GM18517 (cell line): ENCODE data around the gene UCN3.

Experiments used
- ATAC-seq: cut with Tn5 transposase; IDR thresholded peaks from one replicate; pipeline ENCODE4 v1.9.1; 2021; ENCODE audit warnings: mild to moderate bottlenecking, moderate library complexity; ENCODE audit not compliant: unreplicated experiment

Gene UCN3

GRCh38 chr10:5364890-5365338, at the start of gene UCN3:
TSS of gene UCN3 (plus strand) at chr10:5364966. CDS start at chr10:5373721, 8,755 bp downstream.
- ATAC-seq, result no peak

GRCh38 chr10:5317547-5318107, 47.1 kb upstream of the UCN3 start:
- no peak for ATAC-seq

DNA sequence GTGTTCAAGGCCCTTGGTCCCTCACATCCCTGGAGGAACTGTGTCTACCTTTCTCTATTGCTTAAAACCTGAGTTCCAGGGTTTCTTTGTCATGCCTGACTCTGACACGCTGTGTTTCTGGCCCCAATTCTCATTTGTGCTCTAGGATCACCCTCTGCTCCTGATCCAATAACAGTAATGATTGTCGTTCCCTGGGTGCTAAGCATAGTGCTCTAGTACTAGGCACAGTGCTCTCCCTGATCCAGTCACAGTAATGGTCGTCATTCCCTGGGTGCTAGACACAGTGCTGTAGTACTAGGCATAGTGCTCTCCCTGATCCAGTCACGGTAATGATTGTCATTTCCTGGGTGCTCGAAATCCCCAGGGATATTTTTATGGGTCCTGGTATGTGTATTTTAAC, 46.6 kb upstream of the UCN3 start:
- no peak for ATAC-seq

DNA sequence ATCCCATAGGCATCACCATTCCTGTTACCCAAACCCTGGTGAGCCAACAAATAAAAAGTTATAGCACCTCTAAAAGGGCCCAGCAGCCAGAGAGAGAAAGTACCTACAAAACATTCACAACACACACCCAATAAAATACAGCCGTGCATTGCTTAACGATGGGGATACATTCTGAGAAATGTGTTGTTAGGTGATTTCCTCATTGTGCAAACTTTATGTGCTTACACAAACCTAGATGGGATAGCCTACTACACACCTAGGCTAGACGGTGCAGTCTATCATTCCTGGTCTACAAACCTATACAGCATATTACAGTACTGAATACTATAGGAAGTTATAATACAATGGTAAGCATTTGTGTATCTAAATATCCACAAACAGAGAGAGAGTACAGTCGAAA, 44.9 kb upstream of the UCN3 start:
- no peak for ATAC-seq

GRCh38 chr10:5321273-5321672, 43.5 kb upstream of the UCN3 start:
- ATAC-seq, result no peak

DNA sequence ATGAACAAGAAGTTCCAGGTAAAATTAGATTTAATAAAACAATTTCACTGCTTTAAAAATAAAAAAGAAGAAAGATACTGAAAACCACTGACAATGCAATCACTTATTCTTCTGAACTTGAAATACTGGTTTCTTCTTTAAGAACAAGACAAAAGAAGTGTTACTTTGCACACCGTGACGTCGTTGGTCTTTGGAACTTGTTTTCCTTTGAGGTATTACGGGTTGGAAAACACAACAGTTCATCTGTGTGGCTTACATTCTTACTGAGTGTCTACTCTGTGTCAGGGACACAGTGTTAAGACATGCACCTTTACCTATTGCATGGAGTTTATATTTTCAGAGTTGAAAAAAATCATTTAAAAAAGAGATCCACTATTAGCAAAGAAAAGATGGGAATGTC, 41.3 kb upstream of the UCN3 start:
- ATAC-seq, result no peak

- ATAC-seq, result no peak
Measured at GRCh38 chr10:5325076-5325475, 39.7 kb upstream of the UCN3 start.

DNA sequence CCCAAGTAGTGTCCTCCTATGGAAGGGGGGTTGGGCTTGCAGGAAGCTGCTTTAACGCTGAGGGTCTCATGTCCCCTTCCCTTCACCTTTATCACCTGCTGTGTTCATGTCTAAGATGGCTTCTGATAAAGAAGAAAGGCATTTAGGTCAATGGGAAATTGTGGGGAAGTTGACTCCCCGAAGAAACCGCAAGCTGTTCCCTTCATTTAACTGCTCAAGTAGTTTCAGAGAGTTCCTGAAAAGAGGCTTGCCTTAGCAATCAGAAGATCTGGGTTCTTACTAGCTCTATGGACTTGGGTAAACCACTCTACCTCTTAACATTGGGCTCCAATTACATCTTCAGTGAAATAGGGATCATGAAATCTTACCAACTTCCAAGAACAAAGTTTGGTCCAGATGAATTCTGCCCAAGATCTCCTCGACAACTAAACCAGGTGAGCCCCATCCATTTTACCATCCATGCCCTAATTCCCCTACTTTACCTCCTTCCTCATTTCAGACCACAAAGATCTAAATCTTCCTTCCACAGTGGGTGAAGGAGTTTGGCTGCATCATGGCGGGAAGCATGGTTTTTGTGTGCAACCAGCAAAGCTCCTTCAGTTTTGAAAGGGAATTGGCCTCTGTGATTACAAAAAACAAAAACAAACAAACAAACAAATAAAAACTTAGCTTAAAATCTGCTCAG, 30.4 kb upstream of the UCN3 start:
- ATAC-seq, result no peak

DNA sequence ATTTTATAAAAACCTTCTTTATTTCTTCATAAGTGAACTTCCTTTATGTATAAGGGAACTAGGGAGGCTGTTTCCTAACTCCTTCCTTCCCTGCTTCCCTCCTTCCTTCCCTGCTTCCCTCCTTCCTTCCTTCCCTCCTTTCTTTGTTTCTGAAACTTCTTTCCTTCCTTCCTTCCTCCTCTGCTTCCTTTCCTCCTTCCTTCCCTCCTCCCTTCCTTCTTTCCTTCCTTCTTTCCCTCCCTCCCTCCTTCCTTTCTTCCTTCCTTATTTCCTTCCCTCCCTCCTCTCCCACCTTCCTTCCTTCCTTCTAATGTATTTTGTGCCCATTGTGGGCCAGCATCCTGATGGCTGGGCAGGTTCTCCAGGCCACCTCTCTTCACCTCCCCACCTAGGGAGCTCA, 26.8 kb upstream of the UCN3 start:
- no peak for ATAC-seq

GRCh38 chr10:5343092-5343491, 21.7 kb upstream of the UCN3 start:
- ATAC-seq, result no peak

- ATAC-seq, result no peak
Measured at GRCh38 chr10:5343561-5343960, 21.2 kb upstream of the UCN3 start.

- no peak for ATAC-seq
Measured at GRCh38 chr10:5343979-5344378, 20.8 kb upstream of the UCN3 start.

DNA sequence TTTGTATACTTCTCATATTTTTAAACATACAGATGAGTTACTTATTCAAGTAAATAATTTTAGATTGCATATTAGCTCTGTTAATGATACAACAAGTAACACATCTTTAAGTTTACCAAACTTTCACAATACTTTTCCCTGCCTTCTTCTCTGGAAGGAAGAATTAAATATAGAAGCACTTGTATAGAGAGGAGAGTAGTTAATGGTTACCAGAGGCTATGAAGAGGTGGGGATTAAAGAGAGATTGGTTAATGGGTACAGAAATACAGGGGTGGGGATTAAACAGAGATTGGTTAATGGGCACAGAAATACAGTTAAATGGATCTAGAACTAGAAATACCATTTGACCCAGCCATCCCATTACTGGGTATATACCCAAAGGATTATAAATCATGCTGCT, 20.0 kb upstream of the UCN3 start:
- ATAC-seq, result no peak

- ATAC-seq, result no peak
Measured at GRCh38 chr10:5346881-5347280, 17.9 kb upstream of the UCN3 start.

DNA sequence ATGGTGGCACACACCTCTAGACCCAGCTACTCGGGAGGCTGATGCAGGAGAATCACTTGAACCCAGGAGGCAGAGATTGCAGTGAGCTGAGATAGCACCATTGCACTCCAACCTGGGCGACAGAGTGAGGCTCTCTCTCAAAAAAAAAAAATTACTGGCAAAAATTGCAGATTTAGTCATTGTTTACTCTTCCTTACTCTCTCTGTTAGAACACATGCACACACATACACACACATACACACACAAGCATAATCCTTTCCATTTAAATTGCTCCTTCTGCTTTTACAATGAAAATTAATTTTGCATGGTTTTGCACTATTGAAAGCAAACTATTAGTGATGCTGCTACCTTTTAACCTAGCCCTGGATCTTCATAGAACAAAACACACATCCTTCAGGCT, 15.4 kb upstream of the UCN3 start:
- ATAC-seq, result no peak

- no peak for ATAC-seq
Measured at GRCh38 chr10:5354068-5354467, 10.7 kb upstream of the UCN3 start.

GRCh38 chr10:5355594-5356301, 9.0 kb upstream of the UCN3 start:
- no peak for ATAC-seq

DNA sequence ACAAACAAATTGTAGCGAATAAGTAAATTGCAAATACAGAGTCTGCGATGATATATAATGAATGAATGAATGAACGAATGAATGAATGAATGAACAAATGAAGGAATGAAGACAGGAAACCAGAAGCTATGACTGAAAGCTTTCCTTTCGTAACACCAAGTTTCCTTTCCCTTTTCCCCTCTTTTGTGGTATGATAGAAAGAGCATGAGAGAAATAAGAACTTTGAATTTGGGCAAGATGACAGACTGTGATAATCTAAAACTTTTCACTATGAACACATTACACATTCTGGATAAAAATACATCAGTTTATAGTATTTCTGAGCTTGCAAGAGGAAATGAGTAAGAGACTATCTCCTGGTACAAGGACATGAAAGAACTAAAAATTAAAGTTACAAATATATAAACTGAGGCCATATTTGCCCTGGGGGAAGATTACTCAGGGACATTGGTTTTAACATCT, 8.4 kb upstream of the UCN3 start:
- ATAC-seq, result no peak

DNA sequence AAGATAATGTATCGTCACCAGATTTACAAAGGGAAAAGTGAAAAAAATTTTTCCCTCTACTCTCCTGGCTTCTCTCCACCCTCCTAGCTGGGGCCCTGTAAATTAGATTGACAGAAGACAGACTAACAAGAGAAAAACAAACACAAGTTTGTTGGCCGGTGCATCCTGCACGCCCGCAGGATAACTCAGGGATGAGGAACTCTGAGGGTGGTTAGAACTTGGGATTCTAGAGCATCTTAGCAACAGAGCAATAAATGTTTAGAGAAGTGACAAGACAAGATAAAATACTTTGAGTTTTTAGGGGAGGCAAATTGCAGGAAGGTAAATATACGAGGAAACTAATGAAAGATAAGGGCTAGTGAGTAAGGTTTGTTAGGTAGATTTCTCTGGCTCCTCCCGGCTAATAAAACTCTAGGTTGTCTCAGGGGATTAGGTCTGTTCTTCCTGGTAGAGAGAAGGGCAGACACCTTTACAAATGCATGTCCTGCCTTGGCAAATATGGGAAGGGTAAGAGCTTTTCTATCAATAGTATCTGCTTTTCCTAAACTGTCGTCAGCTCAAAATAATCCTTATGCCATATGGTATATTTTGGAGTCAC, 4.3 kb upstream of the UCN3 start:
- no peak for ATAC-seq

- ATAC-seq, result no peak
Measured at GRCh38 chr10:5361966-5362365, 2.8 kb upstream of the UCN3 start.

GRCh38 chr10:5362873-5363272, 1.9 kb upstream of the UCN3 start:
- no peak for ATAC-seq

DNA sequence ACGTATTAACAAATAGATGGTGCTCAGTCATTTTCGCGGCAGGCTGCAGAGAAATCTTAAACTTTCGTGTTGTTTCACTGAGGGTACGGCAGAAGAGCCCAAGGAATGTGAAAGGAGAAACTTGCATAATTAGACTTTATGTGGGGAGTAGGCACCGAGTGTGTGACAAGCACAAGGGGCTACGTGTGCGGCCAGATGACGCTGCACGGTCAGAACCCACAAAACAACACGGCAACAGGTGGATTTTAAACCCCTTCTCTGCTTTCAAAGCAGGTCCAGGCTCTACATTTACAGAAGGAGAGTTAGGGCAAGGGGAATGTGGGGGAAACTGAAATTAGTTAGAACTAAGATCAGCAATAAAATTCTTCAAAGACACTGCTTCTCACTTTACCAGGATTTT, 392 bp upstream of the UCN3 start:
- ATAC-seq, result no peak
